Activated T-helper 1 cell treated with anti-CD3 and anti-CD28 coated beads, Interleukin-12 subunit alpha, Interleukin-12 subunit beta, Interleukin-2, Interleukin-4 antibody, amounts not matched to agents 30 ng/mL and 10 ng/mL and 1 ng/mL, durations not matched to agents 14 hours and 24 hours and 36 hours (primary cell): ENCODE measurements around the gene SUGCT. TPM values are rescaled to one million over a fixed set of nuclear protein-coding genes. Genes with fewer than 3 reads are reported as not detected.

ENCODE experiments used
- DNase-seq: peaks from one replicate; pipeline ENCODE4 v3.0.0; 2021; ENCODE audit warnings: low spot score
- H3K27ac Mint-ChIP-seq: one replicate; pipeline ENCODE4 v1.8.0; 2021; ENCODE audit warnings: mild to moderate bottlenecking, mixed read lengths
- H3K27me3 Mint-ChIP-seq: one replicate; pipeline ENCODE4 v1.8.0; 2022; ENCODE audit warnings: mild to moderate bottlenecking, moderate library complexity, mixed read lengths; ENCODE audit not compliant: insufficient read depth
- H3K36me3 Mint-ChIP-seq: one replicate; pipeline ENCODE4 v1.8.0; 2021; ENCODE audit warnings: low read depth, mixed read lengths
- H3K4me1 Mint-ChIP-seq: one replicate; pipeline ENCODE4 v1.8.0; 2021; ENCODE audit warnings: low read depth, mixed read lengths
- H3K4me3 Mint-ChIP-seq: one replicate; pipeline ENCODE4 v1.8.0; 2021; ENCODE audit warnings: mild to moderate bottlenecking, moderate library complexity, mixed read lengths
- H3K9me3 Mint-ChIP-seq: one replicate; pipeline ENCODE4 v1.8.0; 2021; ENCODE audit warnings: mixed read lengths
- intact Hi-C: fragments of 100-400 bp; cut with micrococcal nuclease; formaldehyde crosslinking; loops from one replicate; pipeline ENCODE4 v1.15.1; 2024
- total RNA-seq: library from RNA; stranded (reverse); gene quantifications from 2 replicates; pipeline ENCODE4 v1.2.3, GENCODE V29; 2022

The SUGCT gene
- total RNA-seq, 1 donor from 2014 or later = not detected

DNA sequence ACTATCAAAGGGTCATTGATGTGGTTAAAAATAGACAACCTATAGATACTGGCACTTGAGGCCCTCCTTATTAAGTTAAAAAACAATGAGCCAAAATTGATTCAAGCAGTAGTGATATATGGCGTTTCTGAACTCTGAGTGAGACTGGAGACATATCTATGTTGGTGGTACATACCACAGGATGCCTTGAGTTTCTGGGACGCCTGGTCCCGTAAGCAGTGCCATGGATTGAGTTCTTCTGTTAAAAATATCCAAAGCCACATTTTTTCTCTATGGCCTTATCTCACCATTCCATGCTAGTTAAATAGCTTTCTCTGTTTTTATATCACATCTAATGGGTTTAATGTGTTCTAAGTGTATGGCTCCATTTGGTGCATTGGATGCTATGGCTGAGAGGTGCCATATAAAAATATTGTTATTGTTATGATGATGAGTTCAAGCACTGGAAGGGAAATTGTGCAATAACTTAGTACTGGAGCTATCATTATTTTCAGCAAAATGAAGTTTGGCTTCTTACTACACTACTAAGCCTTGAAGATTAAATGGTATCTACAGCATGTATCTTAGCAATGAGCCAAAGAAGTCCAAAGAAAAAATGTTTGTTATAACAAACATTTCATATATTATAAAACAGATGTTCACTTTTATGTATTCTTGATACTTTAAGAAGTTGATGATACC lies 713.9 kb downstream of the SUGCT start:
- Mint-ChIP-seq H3K36me3 (no peaks in the 10 kb centered on the region), H3K9me3 (no peaks in the 10 kb centered on the region), H3K4me1 (no peaks in the 10 kb centered on the region), H3K27me3 (no peaks in the 10 kb centered on the region), H3K4me3 (no peak overlapping the region), H3K27ac (no peak overlapping the region)
- intact Hi-C loops = no loop called here
- DNase-seq = no peak

DNA sequence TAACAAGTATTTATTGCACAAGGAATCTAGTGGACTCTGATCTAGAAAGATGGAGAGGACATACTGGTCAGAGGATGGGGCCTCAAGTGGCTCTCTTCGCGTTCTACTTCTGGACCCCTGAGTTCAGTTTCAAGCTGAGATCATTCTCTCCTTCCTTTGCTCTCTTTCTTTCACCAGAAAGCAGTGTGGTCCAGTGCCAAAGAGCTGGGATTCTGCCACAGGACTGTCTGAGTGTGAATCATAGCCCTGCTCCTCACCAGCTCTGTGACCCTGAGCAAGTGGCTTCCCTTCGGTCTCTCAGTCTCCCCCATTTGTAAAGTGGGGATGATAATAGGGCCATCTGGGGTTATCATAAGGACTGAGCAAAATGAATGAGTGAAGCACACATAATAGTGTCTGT lies 715.2 kb downstream of the SUGCT start:
- Mint-ChIP-seq H3K9me3 (no peaks in the 10 kb centered on the region), H3K4me1 (no peaks in the 10 kb centered on the region), H3K4me3 (no peak overlapping the region), H3K27ac (no peak overlapping the region), H3K36me3 (no peaks in the 10 kb centered on the region), H3K27me3 (no peaks in the 10 kb centered on the region)
- intact Hi-C loops = no loop called here
- no peak for DNase-seq

DNA sequence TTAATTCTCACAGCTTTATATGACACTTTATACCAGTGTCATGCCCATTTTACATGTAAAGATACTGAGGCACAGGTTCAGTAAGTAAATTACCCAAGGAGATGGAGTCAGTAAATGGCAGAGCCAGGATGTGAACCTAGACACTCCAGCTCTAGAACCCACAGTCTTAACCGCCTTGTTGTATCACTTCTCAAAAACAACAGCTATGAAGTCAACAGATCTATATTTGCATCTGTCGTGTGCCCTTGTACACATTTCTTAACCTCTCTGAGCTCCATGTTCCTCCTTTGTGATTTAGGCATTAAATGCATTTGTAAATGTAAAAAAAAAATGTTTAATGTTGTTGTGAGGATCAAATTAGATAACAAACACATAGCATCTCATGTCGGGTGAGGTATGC lies 716.2 kb downstream of the SUGCT start:
- Mint-ChIP-seq H3K4me3 (no peak overlapping the region), H3K27me3 (no peaks in the 10 kb centered on the region), H3K9me3 (no peaks in the 10 kb centered on the region), H3K36me3 (no peaks in the 10 kb centered on the region), H3K4me1 (no peaks in the 10 kb centered on the region), H3K27ac (no peak overlapping the region)
- intact Hi-C loops = no loop called here
- DNase-seq = no peak

DNA sequence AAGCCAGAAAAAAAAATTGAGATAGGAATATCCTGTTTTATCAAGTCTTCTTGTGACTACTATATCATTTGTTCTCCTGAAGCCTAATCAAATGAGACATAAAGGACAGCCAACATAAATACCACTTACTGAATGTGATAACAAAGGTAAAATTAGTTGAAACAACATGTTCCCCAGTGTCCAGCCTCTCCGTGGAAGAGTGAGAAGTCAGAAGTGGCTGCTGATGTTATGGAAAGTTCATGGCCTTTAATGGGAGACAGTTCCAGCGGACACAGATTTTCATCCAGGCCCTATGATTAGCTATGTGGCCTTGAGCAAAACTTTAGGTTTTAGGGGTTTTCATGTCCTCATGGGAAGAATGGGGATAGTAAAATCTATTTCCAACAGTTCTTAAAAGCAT lies 724.3 kb downstream of the SUGCT start:
- Mint-ChIP-seq H3K36me3 (no peaks in the 10 kb centered on the region), H3K27me3 (no peaks in the 10 kb centered on the region), H3K4me1 (no peaks in the 10 kb centered on the region), H3K4me3 (no peak overlapping the region), H3K27ac (no peak overlapping the region), H3K9me3 (no peaks in the 10 kb centered on the region)
- no peak for DNase-seq
- intact Hi-C loops = no loop called here

- Mint-ChIP-seq H3K9me3 (no peaks in the 10 kb centered on the region), H3K27ac (no peak overlapping the region), H3K4me1 (no peaks in the 10 kb centered on the region), H3K36me3 (no peaks in the 10 kb centered on the region), H3K27me3 (no peaks in the 10 kb centered on the region), H3K4me3 (no peak overlapping the region)
- intact Hi-C loops = no loop called here
- DNase-seq = no peak
Observed at GRCh38 chr7:40859965-40860543, 725.2 kb downstream of the SUGCT start.

GRCh38 chr7:40865441-40866233 lies 730.8 kb downstream of the SUGCT start:
- H3K4me3 Mint-ChIP-seq = no peak overlapping the region
- DNase-seq = no peak
- no peaks in the 10 kb centered on the region for H3K9me3 Mint-ChIP-seq
- H3K36me3 Mint-ChIP-seq = no peaks in the 10 kb centered on the region
- no peaks in the 10 kb centered on the region for H3K4me1 Mint-ChIP-seq
- H3K27ac Mint-ChIP-seq = no peak overlapping the region
- no peaks in the 10 kb centered on the region for H3K27me3 Mint-ChIP-seq
- intact Hi-C loops = no loop called here

- Mint-ChIP-seq H3K9me3 (no peaks in the 10 kb centered on the region), H3K4me3 (no peak overlapping the region), H3K27me3 (no peaks in the 10 kb centered on the region), H3K4me1 (no peaks in the 10 kb centered on the region), H3K36me3 (no peaks in the 10 kb centered on the region), H3K27ac (no peak overlapping the region)
- DNase-seq = no peak
- intact Hi-C loops = no loop called here
Observed at GRCh38 chr7:40866601-40867000, 731.8 kb downstream of the SUGCT start.

DNA sequence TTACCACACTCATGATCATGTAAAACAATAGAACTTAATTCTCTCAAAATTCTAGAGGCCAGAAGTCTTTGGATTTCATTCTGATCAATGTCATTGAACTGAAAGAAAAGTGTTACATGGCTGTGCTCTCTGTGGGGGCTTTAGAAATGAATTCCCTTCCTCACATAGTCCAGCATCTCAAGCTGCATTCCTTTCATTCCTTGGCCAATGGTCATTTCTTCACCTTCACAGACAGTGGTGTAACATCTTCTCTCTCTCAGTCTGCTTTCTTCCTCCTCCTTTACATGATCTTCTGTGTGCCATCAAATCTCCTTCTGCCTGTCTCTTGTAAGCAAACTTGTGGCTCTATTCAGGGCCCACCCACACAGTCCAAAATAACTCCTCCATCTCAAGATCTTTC lies 735.3 kb downstream of the SUGCT start:
- H3K36me3 Mint-ChIP-seq = no peaks in the 10 kb centered on the region
- H3K27me3 Mint-ChIP-seq = no peaks in the 10 kb centered on the region
- intact Hi-C loops = no loop called here
- H3K9me3 Mint-ChIP-seq = no peaks in the 10 kb centered on the region
- H3K4me1 Mint-ChIP-seq = no peaks in the 10 kb centered on the region
- DNase-seq = no peak
- H3K4me3 Mint-ChIP-seq = no peak overlapping the region
- H3K27ac Mint-ChIP-seq = no peak overlapping the region

GRCh38 chr7:40873248-40873647 lies 738.4 kb downstream of the SUGCT start:
- no peaks in the 10 kb centered on the region for H3K27me3 Mint-ChIP-seq
- intact Hi-C loops = no loop called here

GRCh38 chr7:40874756-40875155 lies 740.0 kb downstream of the SUGCT start:
- intact Hi-C loops = no loop called here
- no peaks in the 10 kb centered on the region for H3K36me3 Mint-ChIP-seq
- no peaks in the 10 kb centered on the region for H3K27me3 Mint-ChIP-seq
- H3K9me3 Mint-ChIP-seq = peaks cover 1% of the 10 kb centered on the region
- no peaks in the 10 kb centered on the region for H3K4me1 Mint-ChIP-seq
- DNase-seq = no peak
- H3K27ac Mint-ChIP-seq = no peak overlapping the region
- H3K4me3 Mint-ChIP-seq = no peak overlapping the region

More at GRCh38 chr7:40873248-40873647, 738.4 kb downstream of the SUGCT start:
- H3K4me1 Mint-ChIP-seq = no peaks in the 10 kb centered on the region
- no peak overlapping the region for H3K27ac Mint-ChIP-seq
- H3K9me3 Mint-ChIP-seq = no peaks in the 10 kb centered on the region
- no peak for DNase-seq
- no peaks in the 10 kb centered on the region for H3K36me3 Mint-ChIP-seq
- H3K4me3 Mint-ChIP-seq = no peak overlapping the region

- Mint-ChIP-seq H3K27ac (no peak overlapping the region), H3K4me1 (no peaks in the 10 kb centered on the region), H3K27me3 (no peaks in the 10 kb centered on the region), H3K9me3 (peaks cover 3% of the 10 kb centered on the region), H3K36me3 (no peaks in the 10 kb centered on the region), H3K4me3 (no peak overlapping the region)
- intact Hi-C loops = no loop called here
- no peak for DNase-seq
Observed at GRCh38 chr7:40876601-40877000, 741.8 kb downstream of the SUGCT start.

- no peaks in the 10 kb centered on the region for H3K36me3 Mint-ChIP-seq
- no peaks in the 10 kb centered on the region for H3K4me1 Mint-ChIP-seq
- DNase-seq = no peak
- no peaks in the 10 kb centered on the region for H3K27me3 Mint-ChIP-seq
- intact Hi-C loops = no loop called here
- H3K4me3 Mint-ChIP-seq = no peak overlapping the region
- no peak overlapping the region for H3K27ac Mint-ChIP-seq
- H3K9me3 Mint-ChIP-seq = peaks cover 3% of the 10 kb centered on the region
Observed at GRCh38 chr7:40879941-40880543, 745.2 kb downstream of the SUGCT start.

DNA sequence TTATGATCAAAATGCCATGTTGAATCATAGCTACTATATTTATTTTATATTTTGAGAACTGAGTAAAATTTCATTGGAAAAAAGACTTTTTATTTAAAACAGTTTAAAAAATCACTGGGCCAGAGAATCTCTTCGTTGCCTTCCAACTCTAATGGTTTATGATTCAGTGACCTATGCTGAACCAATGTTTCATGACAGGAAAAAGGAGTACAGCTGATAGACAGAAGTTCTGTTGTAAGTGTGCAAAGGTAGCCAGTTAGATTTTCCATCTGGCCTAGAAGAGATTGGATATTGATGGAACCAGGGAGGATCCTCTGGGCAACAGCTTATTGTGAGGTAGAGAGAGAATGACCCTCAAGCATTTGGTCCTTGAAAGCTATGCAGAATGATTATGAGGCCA lies 745.8 kb downstream of the SUGCT start:
- no peaks in the 10 kb centered on the region for H3K27me3 Mint-ChIP-seq
- no peak overlapping the region for H3K4me3 Mint-ChIP-seq
- no peak for DNase-seq
- no peak overlapping the region for H3K27ac Mint-ChIP-seq
- no peaks in the 10 kb centered on the region for H3K4me1 Mint-ChIP-seq
- intact Hi-C loops = no loop called here
- peaks cover 3% of the 10 kb centered on the region for H3K9me3 Mint-ChIP-seq
- no peaks in the 10 kb centered on the region for H3K36me3 Mint-ChIP-seq
